Heart left ventricle (tissue), 16 donors: ENCODE data around the gene GLT6D1. TPM values are rescaled to one million over a fixed set of nuclear protein-coding genes. Genes with fewer than 3 reads are reported as not detected.

Experiments used
- ATAC-seq, 4 donors: fragments of 200-7000 bp; cut with Tn5 transposase; one replicate each; pipeline ENCODE4 v1.9.1; 2020 to 2022; ENCODE audit warnings: moderate library complexity in 4 of 4, mild to moderate bottlenecking in 3 of 4, moderate number of reproducible peaks in 1 of 4
- DNase-seq, 5 donors: peaks; one replicate each; pipeline ENCODE4 v3.0.0-alpha.2; 2020
- H3K27ac ChIP-seq, 12 donors: fragments of 200-600 bp; sonication (generic) in 4 of 12; one replicate each; pipeline versions ENCODE4 v1.5.0 to v1.8.0; 2016 to 2022; ENCODE audit warnings: mild to moderate bottlenecking in 2 of 12
- H3K27me3 ChIP-seq, 9 donors: fragments of 200-600 bp; sonication (generic) in 2 of 9; one replicate each; pipeline versions ENCODE4 v1.5.1 to v1.8.0; 2016 to 2022; ENCODE audit warnings: mild to moderate bottlenecking in 3 of 9
- H3K36me3 ChIP-seq, 9 donors: fragments of 200-600 bp; sonication (generic) in 2 of 9; one replicate each; pipeline versions ENCODE4 v1.5.0 to v1.8.0; 2018 to 2022; ENCODE audit warnings: mild to moderate bottlenecking in 2 of 9
- H3K4me1 ChIP-seq, 12 donors: fragments of 200-600 bp; sonication (generic) in 4 of 12; one replicate each; pipeline versions ENCODE4 v1.5.0 to v1.8.0; 2016 to 2022; ENCODE audit warnings: mild to moderate bottlenecking in 3 of 12
- H3K4me3 ChIP-seq, 12 donors: fragments of 200-600 bp; sonication (generic) in 4 of 12; one replicate each; pipeline versions ENCODE4 v1.5.0 to v1.8.0; 2017 to 2022; ENCODE audit warnings: mild to moderate bottlenecking in 9 of 12, moderate library complexity in 4 of 12
- H3K9me3 ChIP-seq, 12 donors: fragments of 200-600 bp; sonication (generic) in 4 of 12; one replicate each; pipeline versions ENCODE4 v1.5.0 to v1.8.0; 2016 to 2022; ENCODE audit warnings: mild to moderate bottlenecking in 1 of 12
- POLR2A ChIP-seq, 2 donors: fragments of 450-650 bp; IDR thresholded peaks; one replicate each; pipeline ENCODE4 v1.6.1; 2017; ENCODE audit warnings: antibody characterized with exemption in 2 of 2, mild to moderate bottlenecking in 2 of 2, moderate library complexity in 2 of 2
- WGBS, 4 donors: extraction: QIAGEN DNeasy Blood & Tissue Kit in 2 of 4; methylation state at CpG; one replicate each; pipeline versions ENCODE4 v1.1.5 to v1.1.7; 2013 to 2018; 5-methylcytosine and 5-hydroxymethylcytosine counted together
- intact Hi-C, 10 donors: fragments of 100-400 bp; cut with DNase I; formaldehyde crosslinking; loops; one replicate each; pipeline versions ENCODE4 v1.11.1 to v1.14.2; 2022
- polyA plus RNA-seq, 2 donors: library from polyadenylated mRNA; stranded (reverse); fragments of 200-250 nt; gene quantifications; one replicate each; pipeline ENCODE4 v1.2.3, GENCODE V29; 2013
- total RNA-seq, 9 donors: library from RNA; depleted of rRNA in 2 of 9; stranded (reverse); fragments of >200 nt in 2 of 9; fragmentation: NEBNext Ultra II Directional in 3 of 9; extraction: Animal tissue kit (Norgen Biotek cat#: 25700) in 3 of 9; gene quantifications; one replicate each; pipeline versions ENCODE4 v1.1.0 to v1.2.4, GENCODE V29; 2016 to 2023
- TF ChIP-seq, protein P1 (sequence below), 12 donors: fragments of 200-600 bp; sonication (generic) in 4 of 12; IDR thresholded peaks; one replicate each; pipeline versions ENCODE4 v1.5.0 to v1.8.0; 2018 to 2022; ENCODE audit warnings: antibody characterized with exemption in 12 of 12, mild to moderate bottlenecking in 5 of 12
- donor health status: ischemic (EF 13 %, LVEDD 7.1; RV severe dilation, severe dysfunction).
- donor health status: healthy with polysubstance abuse.
- donor health status: DM: no; HTN: yes; CAD: no.
- donor health status: DM: no; HTN: no; CAD: no.
- donor health status: ischemic (EF 25% LVEDD 6.9; RV normal size, moderate dysfunction).
- donor health status: ischemic (EF 25% LVEDD 5.7; RV mildly dilated, moderate dysfunction).
- donor health status: healthy.
- donor health status: DM: yes; HTN: yes; CAD: no.
- donor health status: ischemic (EF 35%, LVEDD 5.7; RV mildly dilated, moderate dysfunction).
- donor health status: nonischemic (EF 11% LVEDD 7.7; RV severe dilation, severe dysfunction).
- donor health status: DM: yes; HTN: yes; CAD: no.
- donor health status: PGD.
- donor health status: ischemic (EF 29% LVEDD 5.4; RV normal size, mild dysfunction).
- donor health status: nonischemic (EF 23%, LVEDD 6.1; RV moderate dilation, normal function).

Gene GLT6D1
- total and polyA plus RNA-seq, 11 donors: not detected

DNA sequence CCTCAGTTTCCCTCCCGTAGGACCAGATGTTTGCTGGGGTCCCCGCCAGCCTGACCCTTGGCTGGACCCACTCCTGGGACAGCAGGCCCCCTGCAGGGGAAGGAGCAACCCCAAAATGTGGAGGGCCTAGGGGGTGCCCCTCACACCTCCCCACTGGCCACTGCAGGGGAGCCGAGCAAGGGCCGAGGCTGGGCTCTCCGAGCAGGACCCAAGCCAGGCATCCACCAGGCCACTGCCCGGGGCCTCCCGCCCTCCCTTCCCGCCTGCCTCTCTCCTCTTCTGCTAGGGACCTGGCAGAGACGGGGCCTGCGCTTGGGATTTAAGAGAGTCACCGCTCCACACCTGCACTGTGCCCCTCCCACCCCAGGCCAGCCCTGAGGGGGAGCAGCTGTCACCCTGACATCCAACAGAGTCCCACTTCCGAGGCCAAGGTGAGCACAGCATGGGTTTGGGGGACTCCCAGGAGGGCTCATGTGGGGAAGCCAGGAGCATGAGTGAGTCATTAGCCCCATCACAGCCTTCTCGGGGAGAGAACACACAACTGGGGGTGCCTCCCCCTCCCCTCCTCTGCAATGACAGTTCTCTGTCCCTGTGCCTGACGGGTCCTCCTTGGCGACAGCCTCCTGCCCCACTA, 44.2 kb upstream of the GLT6D1 start:
- TF ChIP-seq, protein P1, sequence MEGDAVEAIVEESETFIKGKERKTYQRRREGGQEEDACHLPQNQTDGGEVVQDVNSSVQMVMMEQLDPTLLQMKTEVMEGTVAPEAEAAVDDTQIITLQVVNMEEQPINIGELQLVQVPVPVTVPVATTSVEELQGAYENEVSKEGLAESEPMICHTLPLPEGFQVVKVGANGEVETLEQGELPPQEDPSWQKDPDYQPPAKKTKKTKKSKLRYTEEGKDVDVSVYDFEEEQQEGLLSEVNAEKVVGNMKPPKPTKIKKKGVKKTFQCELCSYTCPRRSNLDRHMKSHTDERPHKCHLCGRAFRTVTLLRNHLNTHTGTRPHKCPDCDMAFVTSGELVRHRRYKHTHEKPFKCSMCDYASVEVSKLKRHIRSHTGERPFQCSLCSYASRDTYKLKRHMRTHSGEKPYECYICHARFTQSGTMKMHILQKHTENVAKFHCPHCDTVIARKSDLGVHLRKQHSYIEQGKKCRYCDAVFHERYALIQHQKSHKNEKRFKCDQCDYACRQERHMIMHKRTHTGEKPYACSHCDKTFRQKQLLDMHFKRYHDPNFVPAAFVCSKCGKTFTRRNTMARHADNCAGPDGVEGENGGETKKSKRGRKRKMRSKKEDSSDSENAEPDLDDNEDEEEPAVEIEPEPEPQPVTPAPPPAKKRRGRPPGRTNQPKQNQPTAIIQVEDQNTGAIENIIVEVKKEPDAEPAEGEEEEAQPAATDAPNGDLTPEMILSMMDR (IDR thresholded peaks at IDR 0.05): no peak
- TF ChIP-seq POLR2A (IDR thresholded peaks at IDR 0.05): no peak
- Histone ChIP-seq H3K4me3 (no peak overlapping the region), H3K36me3 (no peaks in the 10 kb centered on the region), H3K9me3 (no peaks in the 10 kb centered on the region), H3K27me3 (peaks cover 0 to 31% (median 3%) of the 10 kb centered on the region in 9 donors), H3K27ac (no peak overlapping the region), H3K4me1 (no peaks in the 10 kb centered on the region)
- no peak for DNase-seq
- ATAC-seq: no peak
- 67 to 70% (median 69%) methylated on average over 12 to 15 of the region's 15 CpGs for WGBS, 4 donors
- intact Hi-C loops: no loop called here

DNA sequence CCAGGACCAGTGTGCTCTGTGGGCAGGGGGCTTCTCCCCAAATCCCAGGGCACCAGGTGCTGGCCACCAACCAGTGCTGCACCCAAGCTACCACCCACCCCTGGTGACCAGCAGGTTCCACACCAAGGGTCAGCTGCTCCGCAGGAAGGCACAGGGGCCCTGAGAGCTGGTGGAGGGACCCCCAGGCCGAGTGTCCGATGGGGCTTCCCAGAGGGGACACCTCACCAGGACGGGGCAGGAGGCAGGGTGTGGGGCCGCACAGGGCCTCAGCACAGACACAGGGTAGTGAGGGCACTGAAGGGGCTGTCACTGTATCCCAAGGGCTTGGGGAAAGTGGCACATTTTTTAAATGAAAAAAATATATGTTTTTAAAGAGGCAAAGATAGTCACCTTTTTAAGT, 41.8 kb upstream of the GLT6D1 start:
- Histone ChIP-seq H3K4me3 (no peak overlapping the region), H3K4me1 (no peaks in the 10 kb centered on the region), H3K9me3 (no peaks in the 10 kb centered on the region), H3K36me3 (no peaks in the 10 kb centered on the region), H3K27me3 (peaks cover 0 to 31% (median 0%) of the 10 kb centered on the region in 9 donors), H3K27ac (no peak overlapping the region)
- no peak for DNase-seq
- TF ChIP-seq, protein P1 (IDR thresholded peaks at IDR 0.05): no peak
- no peak for TF ChIP-seq POLR2A (IDR thresholded peaks at IDR 0.05)
- no peak for ATAC-seq
- WGBS, 4 donors: 75 to 87% (median 83%) methylated on average over 4 to 5 of the region's 5 CpGs
- intact Hi-C loops: no loop called here

DNA sequence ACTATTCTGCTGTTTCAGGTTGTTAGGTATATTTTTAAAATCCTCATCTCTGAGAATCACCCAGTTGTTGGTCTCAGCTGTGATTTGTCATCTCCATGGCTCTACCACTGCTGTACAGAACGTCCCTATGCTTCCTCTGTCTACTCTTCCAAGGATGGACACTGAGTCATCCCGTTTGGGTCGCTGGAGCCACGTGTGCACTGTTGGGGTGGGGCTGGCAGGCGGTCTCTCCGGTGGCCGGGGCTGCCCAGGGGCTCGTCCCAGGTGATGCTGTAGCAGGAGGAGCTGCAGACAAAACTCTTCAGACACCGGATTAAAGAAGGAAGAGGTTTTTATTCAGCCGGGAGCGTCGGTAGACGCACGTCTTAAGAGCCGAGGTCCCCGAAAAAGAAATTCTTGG, 40.7 kb upstream of the GLT6D1 start:
- TF ChIP-seq, protein P1 (IDR thresholded peaks at IDR 0.05): no peak
- no peak for TF ChIP-seq POLR2A (IDR thresholded peaks at IDR 0.05)
- H3K36me3 ChIP-seq: no peaks in the 10 kb centered on the region
- intact Hi-C loops: no loop called here
- no peak for DNase-seq
- H3K27me3 ChIP-seq: peaks cover 0 to 28% (median 0%) of the 10 kb centered on the region in 9 donors
- H3K27ac ChIP-seq: no peak overlapping the region
- no peak for ATAC-seq
- no peaks in the 10 kb centered on the region for H3K9me3 ChIP-seq
- no peaks in the 10 kb centered on the region for H3K4me1 ChIP-seq
- no peak overlapping the region for H3K4me3 ChIP-seq
- WGBS, 4 donors: 66 to 74% (median 72%) methylated on average over 16 of the region's 16 CpGs

DNA sequence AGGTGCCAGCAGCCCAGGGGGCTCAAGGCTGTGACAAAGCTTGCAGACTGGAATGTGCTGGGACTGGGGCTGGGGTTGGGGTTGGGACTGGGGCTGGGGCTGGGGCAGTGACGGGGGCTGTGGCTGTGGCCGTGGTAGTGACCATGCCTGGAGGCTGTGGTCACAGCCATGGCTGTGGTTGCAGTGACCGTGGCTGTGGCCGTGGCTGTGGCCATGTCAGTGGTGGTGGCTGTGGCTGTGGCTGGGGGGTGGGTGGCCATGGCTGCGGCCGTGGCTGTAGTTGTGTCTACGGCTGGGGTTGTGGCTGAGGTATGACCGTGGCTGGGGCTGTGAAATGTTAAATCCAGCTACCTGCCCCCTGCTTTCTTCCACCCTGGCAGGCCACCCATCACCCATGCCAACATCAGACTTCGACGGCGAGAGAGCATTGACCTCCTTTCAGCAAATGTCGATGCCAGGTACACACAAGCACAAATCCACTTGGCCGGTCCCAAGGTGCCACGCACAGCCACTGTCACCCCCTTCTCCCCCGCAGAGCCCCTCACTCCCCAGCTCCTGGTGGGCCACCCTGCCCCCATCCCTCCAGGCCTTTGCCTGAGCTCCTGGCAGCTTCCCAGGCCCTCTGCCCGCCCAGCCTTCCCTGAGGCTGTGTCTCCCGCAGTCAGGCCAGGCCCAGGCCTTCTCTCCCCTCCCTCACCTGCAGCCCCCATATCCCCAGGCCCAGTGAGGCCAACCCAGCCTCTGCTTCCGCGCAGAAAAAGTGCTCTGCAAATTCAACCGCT, 39.1 kb upstream of the GLT6D1 start:
- intact Hi-C loops: no loop called here
- Histone ChIP-seq H3K9me3 (no peaks in the 10 kb centered on the region), H3K4me1 (no peaks in the 10 kb centered on the region), H3K36me3 (no peaks in the 10 kb centered on the region), H3K27me3 (peaks cover 0 to 13% (median 0%) of the 10 kb centered on the region in 9 donors), H3K4me3 (no peak overlapping the region), H3K27ac (no peak overlapping the region)
- 87 to 91% (median 91%) methylated on average over 15 to 20 of the region's 20 CpGs for WGBS, 4 donors
- DNase-seq (no peak), ATAC-seq (no peak)
- TF ChIP-seq, protein P1 (IDR thresholded peaks at IDR 0.05): no peak
- TF ChIP-seq POLR2A (IDR thresholded peaks at IDR 0.05): no peak
